Activated CD4-positive, alpha-beta memory T cell treated with anti-CD3 and anti-CD28 coated beads, Interleukin-2, amount 10 ng/mL, durations not matched to agents 7 days and 5 days (primary cell): Measurements from ENCODE around the gene SETX. TPM values are rescaled to one million over a fixed set of nuclear protein-coding genes. Genes with fewer than 3 reads are reported as not detected.

Source experiments
- CTCF ChIA-PET: fragments of 350-600 bp; sonication (Branson Sonifier 250); formaldehyde crosslinking; loops from one replicate; lab custom pipeline; 2021; ENCODE audit warnings: antibody characterized with exemption, inconsistent platforms; lab: Charles Lee
- POLR2A ChIA-PET: fragments of 350-600 bp; sonication (Branson Sonifier 250); formaldehyde crosslinking; loops from one replicate; lab custom pipeline; 2021; ENCODE audit warnings: antibody characterized with exemption; lab: Charles Lee
- DNase-seq: peaks from one replicate; pipeline ENCODE4 v3.0.0-alpha.2; 2020
- H3K27ac Mint-ChIP-seq: one replicate; pipeline ENCODE4 v1.8.0; 2021; ENCODE audit warnings: mild to moderate bottlenecking, mixed read lengths
- H3K27me3 Mint-ChIP-seq: one replicate; pipeline ENCODE4 v1.8.0; 2021; ENCODE audit warnings: mixed read lengths
- H3K36me3 Mint-ChIP-seq: one replicate; pipeline ENCODE4 v1.8.0; 2021; ENCODE audit warnings: low read depth, mixed read lengths
- H3K4me1 Mint-ChIP-seq: one replicate; pipeline ENCODE4 v1.8.0; 2021; ENCODE audit warnings: mixed read lengths
- H3K4me3 Mint-ChIP-seq: one replicate; pipeline ENCODE4 v1.8.0; 2021; ENCODE audit warnings: mild to moderate bottlenecking, mixed read lengths
- H3K9me3 Mint-ChIP-seq: one replicate; pipeline ENCODE4 v1.8.0; 2021; ENCODE audit warnings: mixed read lengths
- total RNA-seq, 2 experiments: library from RNA; stranded (reverse); gene quantifications; one replicate each; pipeline ENCODE4 v1.2.3, GENCODE V29; 2021

The SETX gene
- total RNA-seq, 2 experiments from 2014 or later, result 63.7 to 69.4 TPM

DNA sequence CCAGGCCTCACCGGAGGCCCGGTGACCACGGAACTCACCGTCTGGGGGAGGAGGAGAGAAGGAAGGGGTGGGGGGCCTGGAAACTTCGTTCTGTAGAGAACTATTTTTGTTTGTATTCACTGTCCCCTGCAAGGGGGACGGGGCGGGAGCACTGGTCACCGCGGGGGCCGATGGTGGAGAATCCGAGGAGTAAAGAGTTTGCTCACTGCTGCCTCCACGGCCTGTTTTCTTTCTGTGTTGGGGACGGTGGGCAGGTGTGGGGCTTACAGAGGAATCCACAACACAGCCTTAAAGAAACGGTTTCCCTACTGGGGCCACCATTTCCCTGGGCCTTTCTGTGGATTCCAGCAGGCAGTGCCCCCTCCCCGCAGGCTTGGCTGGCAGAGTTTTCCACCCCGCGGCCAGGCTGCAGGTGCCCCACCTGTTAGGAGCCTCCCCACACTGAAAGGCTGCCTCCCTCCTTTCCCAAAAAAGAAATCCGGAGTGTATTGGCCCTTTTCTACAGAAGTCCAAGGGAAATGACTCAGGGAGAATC is 112.1 kb downstream of the SETX start:
- Mint-ChIP-seq H3K4me3 (peak overlapping the region; percentile 88), H3K4me1 (peaks cover 9% of the 10 kb centered on the region), H3K27ac (peak overlapping the region; percentile 56), H3K27me3 (peaks cover 36% of the 10 kb centered on the region), H3K9me3 (no peaks in the 10 kb centered on the region), H3K36me3 (peaks cover 3% of the 10 kb centered on the region)
- ChIA-PET CTCF (no interaction called here), POLR2A (no interaction called here)
- DNase-seq, result no peak

DNA sequence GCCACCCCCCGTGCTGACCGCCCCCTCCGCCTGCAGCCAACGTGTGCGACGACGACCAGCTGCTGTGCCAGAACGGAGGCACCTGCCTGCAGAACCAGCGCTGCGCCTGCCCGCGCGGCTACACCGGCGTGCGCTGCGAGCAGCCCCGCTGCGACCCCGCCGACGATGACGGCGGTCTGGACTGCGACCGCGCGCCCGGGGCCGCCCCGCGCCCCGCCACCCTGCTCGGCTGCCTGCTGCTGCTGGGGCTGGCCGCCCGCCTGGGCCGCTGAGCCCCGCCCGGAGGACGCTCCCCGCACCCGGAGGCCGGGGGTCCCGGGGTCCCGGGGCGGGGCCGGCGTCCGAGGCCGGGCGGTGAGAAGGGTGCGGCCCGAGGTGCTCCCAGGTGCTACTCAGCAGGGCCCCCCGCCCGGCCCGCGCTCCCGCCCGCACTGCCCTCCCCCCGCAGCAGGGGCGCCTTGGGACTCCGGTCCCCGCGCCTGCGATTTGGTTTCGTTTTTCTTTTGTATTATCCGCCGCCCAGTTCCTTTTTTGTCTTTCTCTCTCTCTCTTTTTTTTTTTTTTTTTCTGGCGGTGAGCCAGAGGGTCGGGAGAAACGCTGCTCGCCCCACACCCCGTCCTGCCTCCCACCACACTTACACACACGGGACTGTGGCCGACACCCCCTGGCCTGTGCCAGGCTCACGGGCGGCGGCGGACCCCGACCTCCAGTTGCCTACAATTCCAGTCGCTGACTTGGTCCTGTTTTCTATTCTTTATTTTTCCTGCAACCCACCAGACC is 112.8 kb downstream of the SETX start:
- POLR2A ChIA-PET, result interaction anchor here (0.6 to 1.8 kb wide), 9 partner anchors 18 to 741 kb away, joined by 3 to 6 read pairs (median 4); partner anchors contain the start of genes MED27 and TSC1
- H3K27ac Mint-ChIP-seq, result peak overlapping the region; percentile 56
- H3K9me3 Mint-ChIP-seq, result no peaks in the 10 kb centered on the region
- peaks cover 36% of the 10 kb centered on the region for H3K27me3 Mint-ChIP-seq
- peaks cover 3% of the 10 kb centered on the region for H3K36me3 Mint-ChIP-seq
- H3K4me3 Mint-ChIP-seq, result peak overlapping the region; percentile 90
- CTCF ChIA-PET, result interaction anchor here (0.6 to 4.4 kb wide), 7 partner anchors 11 to 609 kb away, joined by 3 to 28 read pairs (median 4); no protein-coding TSS in a partner anchor
- DNase-seq, result peak; percentile 65
- peaks cover 9% of the 10 kb centered on the region for H3K4me1 Mint-ChIP-seq

DNA sequence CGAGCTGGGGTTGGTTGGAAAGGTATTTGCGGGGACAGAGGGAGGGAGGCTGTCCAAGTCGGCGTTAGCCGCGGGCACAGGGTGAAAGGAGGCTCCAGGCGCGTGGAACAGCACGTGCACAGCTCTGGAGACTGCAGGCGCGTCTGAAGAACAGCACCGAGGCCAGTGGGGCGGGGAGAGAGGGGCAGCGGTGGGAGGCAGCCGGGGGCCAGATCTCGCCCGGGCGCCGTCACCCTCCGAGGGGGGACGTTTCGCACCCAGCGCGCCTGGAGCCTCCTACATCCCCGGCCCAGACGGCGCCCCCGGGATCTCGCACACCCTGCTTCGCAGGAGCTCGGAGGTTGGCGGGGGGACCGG is 113.3 kb downstream of the SETX start:
- ChIA-PET POLR2A (interaction anchor here (0.6 to 1.8 kb wide), 11 partner anchors 19 to 741 kb away, joined by 3 to 6 read pairs (median 3); partner anchors contain the start of genes MED27 and TSC1), CTCF (interaction anchor here (0.6 to 4.4 kb wide), 7 partner anchors 12 to 609 kb away, joined by 3 to 28 read pairs (median 4); no protein-coding TSS in a partner anchor)
- Mint-ChIP-seq H3K27me3 (peaks cover 34% of the 10 kb centered on the region), H3K27ac (peak overlapping the region; percentile 66), H3K9me3 (no peaks in the 10 kb centered on the region), H3K36me3 (peaks cover 3% of the 10 kb centered on the region), H3K4me3 (peak overlapping the region; percentile 90), H3K4me1 (peaks cover 9% of the 10 kb centered on the region)
- DNase-seq, result no peak

DNA sequence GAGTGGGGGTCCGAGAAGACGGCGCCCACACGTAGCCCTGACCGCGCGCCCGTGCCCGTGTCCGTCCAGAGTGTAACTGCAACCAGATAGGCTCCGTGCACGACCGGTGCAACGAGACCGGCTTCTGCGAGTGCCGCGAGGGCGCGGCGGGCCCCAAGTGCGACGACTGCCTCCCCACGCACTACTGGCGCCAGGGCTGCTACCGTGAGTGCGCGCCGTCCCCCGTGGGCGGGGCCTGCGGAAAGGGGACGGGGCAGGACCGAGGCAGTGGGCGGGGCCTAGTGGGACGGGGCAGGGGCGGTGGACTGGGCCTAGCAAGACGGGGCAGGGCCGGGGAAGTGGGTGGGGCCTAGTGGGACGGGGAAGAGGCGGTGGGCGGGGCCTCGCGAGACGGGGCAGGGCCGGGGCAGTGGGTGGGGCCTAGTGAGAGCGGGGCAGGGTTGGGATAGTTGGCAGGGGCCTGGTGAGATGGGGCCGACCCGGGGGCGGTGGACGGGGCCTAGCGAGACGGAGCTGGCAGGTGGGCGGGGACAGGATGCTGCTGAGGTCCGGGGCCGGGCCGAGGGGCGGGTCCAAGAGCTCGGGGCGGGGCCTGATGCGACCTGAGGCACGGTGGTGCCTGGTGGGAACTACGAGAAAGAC is 113.8 kb downstream of the SETX start:
- CTCF ChIA-PET, result interaction anchor here (0.6 to 4.4 kb wide), 8 partner anchors 13 to 610 kb away, joined by 3 to 28 read pairs (median 4); no protein-coding TSS in a partner anchor
- Mint-ChIP-seq H3K4me3 (peak overlapping the region; percentile 90), H3K9me3 (no peaks in the 10 kb centered on the region), H3K27me3 (peaks cover 32% of the 10 kb centered on the region), H3K4me1 (peaks cover 9% of the 10 kb centered on the region), H3K27ac (peak overlapping the region; percentile 66), H3K36me3 (peaks cover 3% of the 10 kb centered on the region)
- peak; percentile 99 for DNase-seq
- POLR2A ChIA-PET, result interaction anchor here (0.6 to 1.8 kb wide), 11 partner anchors 19 to 740 kb away, joined by 3 to 6 read pairs (median 3); partner anchors contain the start of genes MED27 and TSC1

DNA sequence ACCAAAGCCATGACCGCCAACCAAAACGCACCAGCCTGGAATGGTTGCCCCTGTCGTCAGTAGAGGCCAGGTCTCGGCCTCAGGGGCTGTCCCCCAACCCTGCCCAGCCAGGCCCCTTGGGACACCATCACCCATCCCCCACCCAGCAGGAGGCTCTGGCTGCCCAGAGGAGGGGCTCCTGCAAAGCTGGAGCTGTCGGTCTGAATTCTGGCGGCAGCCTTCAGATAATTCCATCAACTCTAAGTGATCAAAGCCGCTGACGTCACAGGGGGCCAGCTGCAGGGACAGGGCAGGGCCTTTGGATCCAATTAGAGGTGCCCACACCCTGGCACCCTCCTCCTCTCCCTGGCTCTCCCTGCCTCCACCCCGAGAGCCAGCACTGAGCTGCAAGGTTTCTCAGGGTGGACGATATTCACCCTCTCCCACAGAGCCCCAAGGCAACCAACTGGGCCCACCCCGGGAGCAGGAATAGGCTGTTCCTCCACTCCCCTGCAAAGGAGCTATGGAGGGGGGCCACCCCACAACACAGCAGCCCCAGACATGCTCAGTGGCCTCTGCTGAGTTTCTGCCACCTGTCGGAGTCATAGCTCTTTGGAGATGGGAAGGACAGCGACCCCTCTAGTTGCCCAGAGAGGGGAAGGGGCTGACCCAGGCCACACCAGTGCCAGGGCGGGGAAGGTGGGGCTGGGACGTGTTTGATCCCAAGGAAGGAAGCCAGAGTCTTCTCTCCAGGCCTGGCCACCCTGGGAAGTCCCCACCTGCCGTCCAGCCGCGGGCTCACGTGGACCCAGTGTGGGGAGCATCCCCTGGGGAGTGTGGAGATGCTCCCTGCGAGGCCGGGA is 114.6 kb downstream of the SETX start:
- DNase-seq, result no peak
- ChIA-PET CTCF (interaction anchor here (0.6 to 4.4 kb wide), 4 partner anchors 13 to 482 kb away, joined by 3 to 28 read pairs (median 8); no protein-coding TSS in a partner anchor), POLR2A (interaction anchor here (1.8 kb wide), 1 partner anchor 161 kb away, joined by 6 read pairs; the partner anchor contains the start of gene MED27)
- peaks cover 9% of the 10 kb centered on the region for H3K4me1 Mint-ChIP-seq
- no peak overlapping the region for H3K4me3 Mint-ChIP-seq
- peaks cover 26% of the 10 kb centered on the region for H3K27me3 Mint-ChIP-seq
- H3K36me3 Mint-ChIP-seq, result peaks cover 3% of the 10 kb centered on the region
- no peaks in the 10 kb centered on the region for H3K9me3 Mint-ChIP-seq
- H3K27ac Mint-ChIP-seq, result no peak overlapping the region

DNA sequence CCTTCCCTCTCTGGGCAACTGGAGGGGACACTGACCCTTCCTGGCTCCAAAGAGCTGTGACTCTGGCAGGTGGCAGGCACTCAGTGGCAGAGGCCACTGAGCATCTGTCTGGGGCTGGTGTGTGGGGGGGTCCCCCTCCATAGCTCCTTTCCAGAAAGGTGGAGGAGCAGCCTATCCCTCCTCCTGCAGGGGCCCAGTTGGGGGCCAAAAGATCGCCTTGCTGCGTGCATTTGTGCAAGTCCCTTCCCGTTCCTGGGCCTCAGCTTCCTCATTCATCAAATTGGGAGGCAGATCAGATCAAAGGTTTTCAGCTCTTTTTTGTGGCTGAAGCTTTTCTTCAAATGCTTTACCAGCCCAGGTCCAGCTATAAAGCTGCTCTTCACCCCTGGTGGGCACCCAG is 115.3 kb downstream of the SETX start:
- peaks cover 3% of the 10 kb centered on the region for H3K36me3 Mint-ChIP-seq
- no peaks in the 10 kb centered on the region for H3K9me3 Mint-ChIP-seq
- H3K4me3 Mint-ChIP-seq, result no peak overlapping the region
- ChIA-PET CTCF (interaction anchor here (0.6 to 4.4 kb wide), 3 partner anchors 14 to 481 kb away, joined by 3 to 28 read pairs (median 3); no protein-coding TSS in a partner anchor), POLR2A (interaction anchor here (0.8 to 1.2 kb wide), 2 partner anchors 115 to 480 kb away, joined by 3 read pairs; partner anchors contain the start of gene SETX)
- H3K4me1 Mint-ChIP-seq, result peaks cover 9% of the 10 kb centered on the region
- H3K27me3 Mint-ChIP-seq, result peaks cover 24% of the 10 kb centered on the region
- H3K27ac Mint-ChIP-seq, result no peak overlapping the region
- DNase-seq, result no peak

DNA sequence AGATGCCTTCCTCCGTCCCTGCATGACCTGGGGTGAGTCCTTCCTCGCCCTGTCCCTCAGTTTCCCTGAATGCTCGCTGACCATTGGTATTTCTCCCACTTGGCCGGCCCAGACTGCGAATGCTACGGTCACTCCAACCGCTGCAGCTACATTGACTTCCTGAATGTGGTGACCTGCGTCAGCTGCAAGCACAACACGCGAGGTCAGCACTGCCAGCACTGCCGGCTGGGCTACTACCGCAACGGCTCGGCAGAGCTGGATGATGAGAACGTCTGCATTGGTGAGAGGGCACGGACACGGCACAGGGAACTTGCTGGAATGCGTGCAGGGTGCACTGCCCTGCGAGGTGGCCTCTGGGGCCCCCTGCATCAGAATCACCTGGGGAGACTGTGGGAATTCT is 115.8 kb downstream of the SETX start:
- ChIA-PET CTCF (interaction anchor here (1.3 to 4.5 kb wide), 3 partner anchors 14 to 479 kb away, joined by 4 to 55 read pairs (median 28); no protein-coding TSS in a partner anchor), POLR2A (interaction anchor here (0.8 to 1.2 kb wide), 2 partner anchors 116 to 480 kb away, joined by 3 read pairs; partner anchors contain the start of gene SETX)
- no peak for DNase-seq
- Mint-ChIP-seq H3K4me1 (peaks cover 9% of the 10 kb centered on the region), H3K36me3 (peaks cover 3% of the 10 kb centered on the region), H3K9me3 (no peaks in the 10 kb centered on the region), H3K4me3 (no peak overlapping the region), H3K27ac (no peak overlapping the region), H3K27me3 (peaks cover 20% of the 10 kb centered on the region)

DNA sequence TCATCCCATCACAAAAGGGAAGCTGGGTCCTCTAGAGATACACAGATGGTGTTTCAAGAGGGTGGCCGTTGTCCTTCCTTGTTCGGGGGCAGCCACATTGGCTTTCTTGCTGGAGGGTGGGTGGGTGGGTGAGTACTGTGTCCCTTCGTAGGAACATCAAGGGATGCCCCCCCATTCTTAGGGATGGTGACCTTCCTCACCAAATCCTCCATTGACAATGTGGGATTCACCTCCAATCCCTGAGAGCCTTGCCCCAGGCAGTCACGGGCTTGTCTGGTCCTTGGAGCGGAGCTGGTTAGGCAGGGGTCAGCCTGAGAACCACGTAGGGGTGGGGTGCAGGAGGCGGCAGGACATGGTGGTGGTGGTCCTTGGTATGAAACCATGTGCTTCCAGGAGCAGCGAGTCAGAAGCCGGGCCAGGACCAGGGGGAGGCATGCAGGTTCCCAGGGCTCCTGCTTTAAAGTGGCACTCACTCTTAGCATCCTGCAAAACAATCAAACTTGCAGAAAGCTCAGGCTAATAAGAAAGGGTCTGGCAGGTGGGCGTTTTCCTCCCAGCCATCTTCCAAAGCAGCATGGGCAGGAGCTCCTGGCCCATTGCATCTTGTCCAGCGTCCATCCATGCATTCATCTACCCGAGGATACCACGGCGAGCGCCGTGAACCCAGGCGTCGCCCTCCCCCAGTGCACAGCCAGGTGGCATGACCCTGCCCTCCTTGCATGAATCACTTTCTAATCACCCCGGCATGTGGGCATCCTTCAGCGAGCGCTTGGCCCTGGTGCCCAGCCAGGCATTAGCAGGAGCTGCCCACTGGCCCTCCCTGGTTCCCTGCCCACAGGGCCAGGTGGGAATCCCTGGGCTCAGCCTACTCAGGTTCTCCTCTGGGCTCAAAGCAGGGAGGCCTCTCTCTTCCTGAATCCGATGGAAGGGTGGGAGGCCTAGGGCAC is 116.5 kb downstream of the SETX start:
- Mint-ChIP-seq H3K4me3 (no peak overlapping the region), H3K9me3 (no peaks in the 10 kb centered on the region), H3K36me3 (peaks cover 3% of the 10 kb centered on the region), H3K4me1 (peaks cover 9% of the 10 kb centered on the region), H3K27me3 (peaks cover 17% of the 10 kb centered on the region), H3K27ac (no peak overlapping the region)
- POLR2A ChIA-PET, result interaction anchor here (1.2 kb wide), 1 partner anchor 479 kb away, joined by 3 read pairs; no protein-coding TSS in a partner anchor
- no peak for DNase-seq
- CTCF ChIA-PET, result interaction anchor here (0.9 to 4.5 kb wide), 6 partner anchors 8 to 478 kb away, joined by 3 to 55 read pairs (median 4); no protein-coding TSS in a partner anchor

DNA sequence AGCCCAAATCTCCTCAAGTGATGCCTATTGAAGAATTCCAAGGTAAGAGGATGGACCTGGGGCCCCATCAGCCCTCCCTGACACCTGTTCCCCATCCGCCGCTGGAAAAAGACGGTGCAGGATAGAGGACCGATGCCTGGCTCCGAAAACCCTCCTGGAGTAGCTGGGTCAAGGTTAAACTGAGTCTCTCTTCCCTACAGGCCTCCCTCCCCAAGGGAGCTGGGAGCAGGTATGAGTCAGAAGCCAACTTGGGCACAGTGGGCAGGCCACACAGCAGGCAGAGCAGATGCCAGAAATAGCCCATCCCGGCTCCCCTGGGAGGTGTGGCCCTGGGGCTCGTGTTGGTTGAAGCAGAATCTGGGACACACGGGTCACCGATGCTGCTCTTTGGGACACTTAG is 117.3 kb downstream of the SETX start:
- ChIA-PET POLR2A (no interaction called here), CTCF (interaction anchor here (0.9 to 4.5 kb wide), 8 partner anchors 9 to 482 kb away, joined by 3 to 69 read pairs (median 3); no protein-coding TSS in a partner anchor)
- Mint-ChIP-seq H3K9me3 (no peaks in the 10 kb centered on the region), H3K27ac (no peak overlapping the region), H3K4me1 (peaks cover 6% of the 10 kb centered on the region), H3K36me3 (peaks cover 3% of the 10 kb centered on the region), H3K4me3 (no peak overlapping the region), H3K27me3 (peaks cover 20% of the 10 kb centered on the region)
- DNase-seq, result no peak

DNA sequence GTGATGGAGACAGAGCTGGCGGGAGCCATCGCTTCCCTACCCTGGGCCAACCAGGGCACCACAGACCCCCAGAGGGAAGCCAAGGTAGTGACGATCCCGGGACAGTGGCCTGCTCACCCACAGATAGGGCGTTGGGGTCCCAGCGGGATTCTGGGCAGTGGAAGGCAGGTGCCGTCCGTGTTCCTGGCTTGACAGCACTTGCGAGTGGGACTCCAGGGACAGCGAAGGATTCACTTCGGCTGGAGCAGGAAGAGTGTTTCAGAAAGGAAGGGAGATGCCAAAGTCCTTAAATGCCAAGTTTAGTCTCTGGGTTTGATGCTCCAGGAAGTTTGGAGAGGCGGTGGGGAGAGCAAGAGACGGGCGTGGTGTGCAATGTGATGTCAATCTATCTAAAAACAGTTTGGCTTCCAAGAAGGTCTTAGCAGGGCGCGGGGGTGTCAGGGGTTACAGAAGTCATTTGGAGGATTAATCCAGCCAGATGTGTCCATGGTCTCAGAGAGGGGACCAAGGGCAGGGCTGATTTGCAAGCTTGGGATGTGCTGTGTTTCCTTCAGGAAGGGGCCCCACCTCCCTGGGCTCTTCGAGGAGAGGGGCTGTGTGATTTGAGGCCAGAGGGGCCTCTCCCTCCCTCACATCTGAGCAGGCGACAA is 118.0 kb downstream of the SETX start:
- ChIA-PET CTCF (interaction anchor here (0.7 to 4.5 kb wide), 34 partner anchors 9 to 481 kb away, joined by 3 to 69 read pairs (median 4); partner anchors contain the start of genes MED27 and NTNG2), POLR2A (interaction anchor here (0.6 to 1.0 kb wide), 2 partner anchors 67 to 88 kb away, joined by 3 to 4 read pairs; no protein-coding TSS in a partner anchor)
- H3K27ac Mint-ChIP-seq, result no peak overlapping the region
- no peak for DNase-seq
- H3K9me3 Mint-ChIP-seq, result no peaks in the 10 kb centered on the region
- no peaks in the 10 kb centered on the region for H3K36me3 Mint-ChIP-seq
- peaks cover 2% of the 10 kb centered on the region for H3K4me1 Mint-ChIP-seq
- no peak overlapping the region for H3K4me3 Mint-ChIP-seq
- H3K27me3 Mint-ChIP-seq, result peaks cover 18% of the 10 kb centered on the region
